ENCODE data around the gene PSMD12. TPM values are rescaled to one million over a fixed set of nuclear protein-coding genes. Genes with fewer than 3 reads are reported as not detected.
A peak's percentile ranks its signal among the peaks of the same experiment; 100 is the strongest.
"Not testable (repeated sequence)": the region's sequence is repeated elsewhere in the genome, so short reads cannot be mapped to it uniquely, and the experiment has no call there.

Gene PSMD12
- polyA plus RNA-seq, 2 donors, result 20.3 to 28.7 TPM

DNA sequence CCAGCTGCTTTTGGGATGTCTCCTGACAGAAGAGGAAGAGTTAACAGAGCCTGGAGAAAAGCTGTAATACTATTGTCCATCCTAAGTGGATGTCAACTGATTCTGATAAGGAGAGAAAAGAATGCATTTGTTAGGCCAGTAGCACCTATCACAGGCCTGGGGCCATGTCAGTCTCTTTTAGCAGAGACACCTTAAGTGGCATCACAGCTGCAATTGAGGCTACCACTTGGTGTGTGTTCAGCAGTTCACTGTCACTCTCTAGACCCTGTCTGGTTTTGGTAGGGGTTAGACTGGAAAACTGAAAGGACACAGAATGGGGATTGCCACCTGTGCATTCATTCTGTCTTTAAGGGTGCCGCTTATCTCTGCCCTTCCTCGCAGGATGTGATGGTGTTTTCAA, 42.0 kb downstream of the PSMD12 start:
- no peak overlapping the region for H3K4me3 ChIP-seq (ENCODE audit: low read depth in 1 of 2, low read length in 2 of 2)
- H3K9me3 ChIP-seq (ENCODE audit: control insufficient read depth in 2 of 2, insufficient read depth in 1 of 2, low read depth in 1 of 2, low read length in 1 of 2), result no peaks in the 10 kb centered on the region
- H3K36me3 ChIP-seq (ENCODE audit: control insufficient read depth in 2 of 2, insufficient read depth in 2 of 2, low read length in 1 of 2), result no peaks in the 10 kb centered on the region
- H3K27me3 ChIP-seq (ENCODE audit: control insufficient read depth in 1 of 2, insufficient read depth in 2 of 2, low read length in 2 of 2), result no peaks in the 10 kb centered on the region
- WGBS, 2 donors, result 88 to 91% methylated on average over 2 of the region's 2 CpGs
- no peaks in the 10 kb centered on the region for H3K4me1 ChIP-seq (ENCODE audit: control insufficient read depth in 2 of 2, insufficient read depth in 2 of 2, low read length in 1 of 2)
- H3K27ac ChIP-seq (ENCODE audit: low read depth in 2 of 2, low read length in 1 of 2), result no peak overlapping the region

DNA sequence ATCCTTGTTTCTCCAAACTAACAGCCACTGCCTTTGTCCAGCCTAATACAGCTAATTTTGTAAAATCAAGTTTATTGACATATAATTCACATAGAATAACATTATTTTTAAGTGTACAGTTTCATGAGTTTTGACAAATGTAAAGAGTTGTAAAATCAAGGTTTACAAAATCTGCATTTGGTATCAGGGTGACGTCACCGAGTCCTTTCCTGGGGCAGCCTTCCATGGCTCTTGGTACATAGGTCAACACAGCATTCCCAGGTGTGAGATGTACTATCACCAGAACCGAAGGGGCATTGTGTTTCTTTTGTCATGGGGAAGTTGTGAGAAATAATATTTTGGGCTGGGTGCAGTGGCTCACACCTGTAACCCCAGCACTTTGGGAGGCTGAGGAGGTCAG, 42.9 kb downstream of the PSMD12 start:
- Histone ChIP-seq H3K36me3 (ENCODE audit: control insufficient read depth in 2 of 2, insufficient read depth in 2 of 2, low read length in 1 of 2) (no peaks in the 10 kb centered on the region), H3K27me3 (ENCODE audit: control insufficient read depth in 1 of 2, insufficient read depth in 2 of 2, low read length in 2 of 2) (no peaks in the 10 kb centered on the region), H3K9me3 (ENCODE audit: control insufficient read depth in 2 of 2, insufficient read depth in 1 of 2, low read depth in 1 of 2, low read length in 1 of 2) (no peaks in the 10 kb centered on the region), H3K4me3 (ENCODE audit: low read depth in 1 of 2, low read length in 2 of 2) (no peak overlapping the region), H3K4me1 (ENCODE audit: control insufficient read depth in 2 of 2, insufficient read depth in 2 of 2, low read length in 1 of 2) (no peaks in the 10 kb centered on the region), H3K27ac (ENCODE audit: low read depth in 2 of 2, low read length in 1 of 2) (no peak overlapping the region)
- WGBS, 2 donors, result 82 to 91% methylated on average over 3 of the region's 3 CpGs

DNA sequence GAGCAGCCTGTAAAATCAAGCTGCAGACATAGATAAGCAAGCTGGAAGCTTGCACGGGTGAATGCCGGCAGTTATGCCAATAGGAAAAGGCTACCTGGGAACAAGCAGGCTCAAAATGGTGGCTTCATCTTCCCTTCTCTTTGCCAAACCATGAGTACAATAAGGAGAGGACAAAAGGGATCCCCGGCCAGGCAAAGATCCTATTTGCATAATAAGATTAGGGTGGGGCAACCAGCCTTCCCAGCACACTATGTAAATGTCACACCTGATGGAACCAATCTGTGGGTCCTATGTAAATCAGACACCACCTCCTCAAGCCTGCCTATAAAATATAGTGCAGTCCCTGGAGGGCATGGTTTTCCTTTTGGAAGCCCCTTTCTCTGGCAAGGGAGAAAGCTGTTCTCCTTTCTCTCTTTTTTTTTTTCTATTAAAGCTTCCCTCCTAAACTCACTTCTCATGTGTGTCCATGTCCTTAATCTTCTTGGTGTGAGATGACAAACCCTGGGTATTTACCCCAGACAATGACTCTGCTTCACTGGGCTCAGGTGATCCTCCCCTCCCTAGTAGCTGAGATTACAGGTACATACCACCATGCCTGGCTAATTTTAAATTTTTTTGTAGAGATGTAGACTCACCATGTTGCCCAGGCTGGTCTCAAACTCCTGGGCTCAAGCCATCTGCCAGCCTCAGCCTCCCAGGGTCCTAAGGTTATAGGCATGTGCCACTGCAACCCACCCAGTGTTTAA, 44.2 kb downstream of the PSMD12 start:
- H3K36me3 ChIP-seq (ENCODE audit: control insufficient read depth in 2 of 2, insufficient read depth in 2 of 2, low read length in 1 of 2), result no peaks in the 10 kb centered on the region
- WGBS, 2 donors, result 38 to 44% methylated on average over 3 of the region's 3 CpGs
- H3K4me3 ChIP-seq (ENCODE audit: low read depth in 1 of 2, low read length in 2 of 2), result no peak overlapping the region
- no peaks in the 10 kb centered on the region for H3K9me3 ChIP-seq (ENCODE audit: control insufficient read depth in 2 of 2, insufficient read depth in 1 of 2, low read depth in 1 of 2, low read length in 1 of 2)
- H3K27me3 ChIP-seq (ENCODE audit: control insufficient read depth in 1 of 2, insufficient read depth in 2 of 2, low read length in 2 of 2), result no peaks in the 10 kb centered on the region
- H3K27ac ChIP-seq (ENCODE audit: low read depth in 2 of 2, low read length in 1 of 2), result no peak overlapping the region
- no peaks in the 10 kb centered on the region for H3K4me1 ChIP-seq (ENCODE audit: control insufficient read depth in 2 of 2, insufficient read depth in 2 of 2, low read length in 1 of 2)

DNA sequence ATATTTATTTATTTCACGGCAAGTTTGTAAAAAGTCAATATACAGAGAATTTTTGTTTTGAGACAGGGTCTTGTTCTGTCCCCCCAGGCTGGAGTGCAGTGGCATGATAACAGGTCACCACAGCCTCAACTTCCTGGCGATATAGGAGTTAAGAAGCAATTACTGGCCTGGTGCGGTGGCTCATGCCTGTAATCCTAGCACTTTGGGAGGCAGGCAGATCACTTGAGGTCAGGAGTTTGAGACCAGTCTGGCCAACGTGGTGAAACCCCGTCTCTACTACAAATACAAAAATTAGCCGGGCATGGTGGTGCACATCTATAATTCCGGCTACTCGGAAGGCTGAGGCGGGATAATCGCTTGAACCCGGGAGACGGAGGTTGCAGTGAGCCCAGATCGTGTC, 44.9 kb downstream of the PSMD12 start:
- H3K4me3 ChIP-seq (ENCODE audit: low read depth in 1 of 2, low read length in 2 of 2); H3K4me1 ChIP-seq (ENCODE audit: control insufficient read depth in 2 of 2, insufficient read depth in 2 of 2, low read length in 1 of 2); H3K27ac ChIP-seq (ENCODE audit: low read depth in 2 of 2, low read length in 1 of 2); H3K27me3 ChIP-seq (ENCODE audit: control insufficient read depth in 1 of 2, insufficient read depth in 2 of 2, low read length in 2 of 2); H3K36me3 ChIP-seq (ENCODE audit: control insufficient read depth in 2 of 2, insufficient read depth in 2 of 2, low read length in 1 of 2); H3K9me3 ChIP-seq (ENCODE audit: control insufficient read depth in 2 of 2, insufficient read depth in 1 of 2, low read depth in 1 of 2, low read length in 1 of 2): not testable (repeated sequence)
- WGBS, 2 donors, result 86 to 88% methylated on average over 13 of the region's 13 CpGs

DNA sequence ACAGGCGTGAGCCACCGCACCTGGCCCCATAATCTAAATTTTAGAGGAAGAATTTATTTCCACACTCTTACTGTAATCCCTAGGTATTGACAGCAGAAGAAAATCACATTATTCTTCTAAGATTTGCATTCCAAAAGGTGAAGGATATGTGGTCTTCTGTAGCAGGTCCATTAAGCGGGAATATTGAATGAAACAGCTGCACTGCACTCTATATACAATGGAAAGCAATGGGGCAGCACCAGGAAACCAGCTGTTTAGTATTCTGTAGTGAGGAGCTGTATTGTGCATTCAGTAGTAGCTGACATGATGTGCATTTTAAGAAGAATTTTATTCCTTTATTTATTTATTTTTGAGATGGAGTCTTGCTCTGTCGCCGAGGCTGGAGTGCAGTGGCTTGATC, 49.6 kb downstream of the PSMD12 start:
- Histone ChIP-seq H3K4me3 (ENCODE audit: low read depth in 1 of 2, low read length in 2 of 2) (no peak overlapping the region), H3K4me1 (ENCODE audit: control insufficient read depth in 2 of 2, insufficient read depth in 2 of 2, low read length in 1 of 2) (no peaks in the 10 kb centered on the region), H3K36me3 (ENCODE audit: control insufficient read depth in 2 of 2, insufficient read depth in 2 of 2, low read length in 1 of 2) (no peaks in the 10 kb centered on the region), H3K9me3 (ENCODE audit: control insufficient read depth in 2 of 2, insufficient read depth in 1 of 2, low read depth in 1 of 2, low read length in 1 of 2) (peaks cover 0 to 2% of the 10 kb centered on the region in 2 donors), H3K27me3 (ENCODE audit: control insufficient read depth in 1 of 2, insufficient read depth in 2 of 2, low read length in 2 of 2) (no peaks in the 10 kb centered on the region), H3K27ac (ENCODE audit: low read depth in 2 of 2, low read length in 1 of 2) (no peak overlapping the region)
- WGBS, 2 donors, result 90 to 95% methylated on average over 5 of the region's 5 CpGs

DNA sequence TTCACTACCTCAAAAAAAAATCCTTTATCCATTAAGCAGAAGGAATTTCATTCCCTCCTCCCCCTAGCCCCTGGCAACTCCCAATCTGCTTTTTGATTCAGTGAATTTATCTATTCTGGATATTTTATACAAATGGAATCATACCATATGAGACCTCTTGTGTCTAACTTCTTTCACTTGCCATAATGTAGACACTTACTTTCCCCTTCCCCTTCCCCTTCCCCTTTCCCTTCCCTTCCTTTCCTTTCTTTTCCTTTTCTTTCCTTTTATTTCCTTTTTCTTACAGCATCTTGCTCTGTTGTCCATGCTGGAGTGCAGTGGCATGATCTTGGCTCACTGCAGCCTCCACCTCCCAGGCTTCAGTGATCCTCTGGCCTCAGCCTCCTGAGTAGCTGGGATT, 50.5 kb downstream of the PSMD12 start:
- no peaks in the 10 kb centered on the region for H3K4me1 ChIP-seq (ENCODE audit: control insufficient read depth in 2 of 2, insufficient read depth in 2 of 2, low read length in 1 of 2)
- H3K4me3 ChIP-seq (ENCODE audit: low read depth in 1 of 2, low read length in 2 of 2), result no peak overlapping the region
- H3K9me3 ChIP-seq (ENCODE audit: control insufficient read depth in 2 of 2, insufficient read depth in 1 of 2, low read depth in 1 of 2, low read length in 1 of 2), result peaks cover 0 to 2% of the 10 kb centered on the region in 2 donors
- no peak overlapping the region for H3K27ac ChIP-seq (ENCODE audit: low read depth in 2 of 2, low read length in 1 of 2)
- no peaks in the 10 kb centered on the region for H3K36me3 ChIP-seq (ENCODE audit: control insufficient read depth in 2 of 2, insufficient read depth in 2 of 2, low read length in 1 of 2)
- no peaks in the 10 kb centered on the region for H3K27me3 ChIP-seq (ENCODE audit: control insufficient read depth in 1 of 2, insufficient read depth in 2 of 2, low read length in 2 of 2)

DNA sequence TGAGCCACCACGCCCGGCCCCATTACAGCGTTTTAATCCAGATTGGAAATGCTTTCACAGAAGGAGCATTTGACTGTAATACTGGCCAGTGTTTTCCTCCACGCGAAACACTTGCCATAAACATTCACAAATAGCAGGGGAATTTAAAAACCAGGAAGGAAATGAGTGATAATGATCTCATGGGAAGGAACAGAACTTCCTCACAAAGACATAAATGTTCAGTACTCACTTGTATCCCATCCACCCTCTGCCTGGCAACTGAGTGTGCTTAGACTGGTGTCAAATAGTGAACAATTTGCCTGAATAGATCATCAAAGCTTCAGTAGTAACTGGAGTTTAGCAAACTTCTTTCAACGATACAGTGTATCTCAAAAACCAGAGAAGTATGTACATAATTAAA, 54.1 kb downstream of the PSMD12 start:
- no peak overlapping the region for H3K4me3 ChIP-seq (ENCODE audit: low read depth in 1 of 2, low read length in 2 of 2)
- WGBS, 2 donors, result 66 to 69% methylated on average over 6 of the region's 6 CpGs
- no peaks in the 10 kb centered on the region for H3K36me3 ChIP-seq (ENCODE audit: control insufficient read depth in 2 of 2, insufficient read depth in 2 of 2, low read length in 1 of 2)
- no peak overlapping the region for H3K27ac ChIP-seq (ENCODE audit: low read depth in 2 of 2, low read length in 1 of 2)
- no peaks in the 10 kb centered on the region for H3K27me3 ChIP-seq (ENCODE audit: control insufficient read depth in 1 of 2, insufficient read depth in 2 of 2, low read length in 2 of 2)
- H3K4me1 ChIP-seq (ENCODE audit: control insufficient read depth in 2 of 2, insufficient read depth in 2 of 2, low read length in 1 of 2), result no peaks in the 10 kb centered on the region
- H3K9me3 ChIP-seq (ENCODE audit: control insufficient read depth in 2 of 2, insufficient read depth in 1 of 2, low read depth in 1 of 2, low read length in 1 of 2), result peaks cover 0 to 2% of the 10 kb centered on the region in 2 donors

DNA sequence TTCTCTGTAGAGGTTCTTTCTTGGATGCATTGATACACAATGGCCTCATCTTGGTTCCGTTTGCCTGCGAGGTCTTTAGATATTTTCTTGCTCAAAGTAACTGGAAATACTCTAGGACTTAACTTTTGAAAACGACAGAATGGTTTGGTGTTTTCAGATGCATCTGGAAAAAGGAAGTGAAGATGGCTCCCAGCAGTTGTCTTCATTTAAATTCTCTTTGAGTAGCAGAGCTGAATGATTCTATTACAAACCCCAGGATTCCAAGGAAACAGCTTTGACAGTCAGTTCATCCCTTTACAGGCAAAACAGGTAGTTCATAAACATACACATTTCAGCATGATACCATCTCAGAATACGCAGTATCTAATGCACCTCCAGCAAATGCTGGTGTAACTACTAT, 54.8 kb downstream of the PSMD12 start:
- Histone ChIP-seq H3K4me3 (ENCODE audit: low read depth in 1 of 2, low read length in 2 of 2) (no peak overlapping the region), H3K9me3 (ENCODE audit: control insufficient read depth in 2 of 2, insufficient read depth in 1 of 2, low read depth in 1 of 2, low read length in 1 of 2) (peaks cover 0 to 2% of the 10 kb centered on the region in 2 donors), H3K4me1 (ENCODE audit: control insufficient read depth in 2 of 2, insufficient read depth in 2 of 2, low read length in 1 of 2) (no peaks in the 10 kb centered on the region), H3K27ac (ENCODE audit: low read depth in 2 of 2, low read length in 1 of 2) (no peak overlapping the region), H3K36me3 (ENCODE audit: control insufficient read depth in 2 of 2, insufficient read depth in 2 of 2, low read length in 1 of 2) (no peaks in the 10 kb centered on the region), H3K27me3 (ENCODE audit: control insufficient read depth in 1 of 2, insufficient read depth in 2 of 2, low read length in 2 of 2) (no peaks in the 10 kb centered on the region)
- 78 to 80% methylated on average over 4 of the region's 4 CpGs for WGBS, 2 donors

DNA sequence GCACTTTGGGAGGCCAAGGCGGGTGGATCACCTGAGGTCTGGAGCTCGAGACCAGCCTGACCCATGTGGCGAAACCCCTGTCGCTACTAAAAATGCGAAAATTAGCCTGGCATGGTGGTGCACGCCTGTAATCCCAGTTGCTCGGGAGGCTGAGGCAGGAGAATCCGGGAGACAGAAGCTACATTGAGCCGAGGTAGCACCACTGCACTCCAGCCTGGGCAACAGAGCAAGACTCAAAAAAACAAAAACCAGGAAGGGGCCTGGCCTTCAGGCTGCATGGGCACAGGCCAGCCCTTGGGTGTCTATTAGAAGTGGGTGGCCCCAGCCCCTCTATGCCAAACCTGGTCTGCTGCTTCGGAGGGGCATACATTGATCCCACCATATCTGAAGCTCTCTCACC, 56.0 kb downstream of the PSMD12 start:
- Histone ChIP-seq H3K4me3 (ENCODE audit: low read depth in 1 of 2, low read length in 2 of 2) (no peak overlapping the region), H3K9me3 (ENCODE audit: control insufficient read depth in 2 of 2, insufficient read depth in 1 of 2, low read depth in 1 of 2, low read length in 1 of 2) (no peaks in the 10 kb centered on the region), H3K27ac (ENCODE audit: low read depth in 2 of 2, low read length in 1 of 2) (no peak overlapping the region), H3K27me3 (ENCODE audit: control insufficient read depth in 1 of 2, insufficient read depth in 2 of 2, low read length in 2 of 2) (no peaks in the 10 kb centered on the region), H3K36me3 (ENCODE audit: control insufficient read depth in 2 of 2, insufficient read depth in 2 of 2, low read length in 1 of 2) (no peaks in the 10 kb centered on the region), H3K4me1 (ENCODE audit: control insufficient read depth in 2 of 2, insufficient read depth in 2 of 2, low read length in 1 of 2) (no peaks in the 10 kb centered on the region)
- WGBS, 2 donors, result 95 to 96% methylated on average over 10 of the region's 10 CpGs

DNA sequence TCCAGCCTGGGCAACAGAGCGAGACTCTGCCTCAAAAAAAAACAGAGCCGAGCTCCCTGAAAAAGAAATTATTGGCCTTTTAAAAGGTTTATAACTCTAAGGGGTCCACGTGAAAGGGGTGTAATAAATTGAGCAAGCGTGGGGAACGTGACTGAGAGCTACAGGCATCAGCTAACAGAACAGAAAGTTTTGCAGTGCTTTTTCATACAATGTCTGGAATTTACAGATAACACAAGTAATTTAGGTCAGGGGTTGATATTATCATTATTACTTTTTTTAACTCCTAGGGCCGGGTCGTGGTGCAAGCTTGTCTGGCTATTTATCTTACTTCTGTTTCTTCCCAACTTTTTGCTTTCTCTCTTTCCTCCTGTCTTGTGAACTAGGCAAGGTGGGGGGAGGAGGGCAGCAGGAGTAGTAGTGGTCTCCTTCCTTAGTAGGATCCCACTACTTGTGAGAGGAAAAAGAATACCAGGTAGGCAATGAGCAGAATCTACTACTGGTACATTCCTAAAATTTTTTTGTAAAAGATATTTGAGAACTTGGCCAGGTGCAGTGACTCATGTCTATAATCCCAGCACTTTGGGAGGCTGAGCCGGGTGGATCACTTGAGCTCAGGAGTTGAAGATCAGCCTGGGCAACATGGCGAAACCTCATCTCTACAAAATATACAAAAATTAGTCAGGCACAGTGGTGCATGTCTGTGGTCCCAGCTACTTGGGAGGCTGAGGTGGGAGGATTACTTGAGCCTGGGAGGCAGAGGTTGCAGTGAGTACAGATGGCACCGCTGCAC, 60.7 kb downstream of the PSMD12 start:
- H3K27ac ChIP-seq (ENCODE audit: low read depth in 2 of 2, low read length in 1 of 2), result peak overlapping the region in 1 of 2 donors; percentile 3
- not testable (repeated sequence) for H3K9me3 ChIP-seq (ENCODE audit: control insufficient read depth in 2 of 2, insufficient read depth in 1 of 2, low read depth in 1 of 2, low read length in 1 of 2); H3K4me1 ChIP-seq (ENCODE audit: control insufficient read depth in 2 of 2, insufficient read depth in 2 of 2, low read length in 1 of 2); H3K27me3 ChIP-seq (ENCODE audit: control insufficient read depth in 1 of 2, insufficient read depth in 2 of 2, low read length in 2 of 2); H3K4me3 ChIP-seq (ENCODE audit: low read depth in 1 of 2, low read length in 2 of 2); H3K36me3 ChIP-seq (ENCODE audit: control insufficient read depth in 2 of 2, insufficient read depth in 2 of 2, low read length in 1 of 2)
- 63 to 69% methylated on average over 10 of the region's 10 CpGs for WGBS, 2 donors

All from esophagus (tissue), 2 donors.